ENCODE data around the gene DDA1.

DNA sequence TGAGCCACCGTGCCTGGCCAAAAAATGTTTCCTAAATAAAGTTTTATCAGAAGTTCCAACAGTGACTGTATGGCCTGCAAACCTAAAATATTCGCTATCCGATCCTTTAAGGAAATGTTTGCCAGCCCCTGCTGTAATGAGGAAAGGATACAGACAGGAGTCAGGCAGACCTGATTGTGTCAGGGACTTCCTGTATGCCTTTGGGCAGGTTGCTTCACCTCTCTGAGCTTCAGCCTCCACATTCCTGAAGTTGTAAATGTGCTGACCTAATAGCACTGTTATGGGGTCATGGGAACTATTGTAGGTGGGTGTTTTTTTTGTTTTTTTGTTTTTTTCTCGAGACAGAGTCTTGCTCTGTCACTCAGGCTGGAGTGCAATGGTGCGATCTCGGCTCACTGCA, 12.4 kb upstream of the DDA1 start:
- TF ChIP-seq, protein P1, sequence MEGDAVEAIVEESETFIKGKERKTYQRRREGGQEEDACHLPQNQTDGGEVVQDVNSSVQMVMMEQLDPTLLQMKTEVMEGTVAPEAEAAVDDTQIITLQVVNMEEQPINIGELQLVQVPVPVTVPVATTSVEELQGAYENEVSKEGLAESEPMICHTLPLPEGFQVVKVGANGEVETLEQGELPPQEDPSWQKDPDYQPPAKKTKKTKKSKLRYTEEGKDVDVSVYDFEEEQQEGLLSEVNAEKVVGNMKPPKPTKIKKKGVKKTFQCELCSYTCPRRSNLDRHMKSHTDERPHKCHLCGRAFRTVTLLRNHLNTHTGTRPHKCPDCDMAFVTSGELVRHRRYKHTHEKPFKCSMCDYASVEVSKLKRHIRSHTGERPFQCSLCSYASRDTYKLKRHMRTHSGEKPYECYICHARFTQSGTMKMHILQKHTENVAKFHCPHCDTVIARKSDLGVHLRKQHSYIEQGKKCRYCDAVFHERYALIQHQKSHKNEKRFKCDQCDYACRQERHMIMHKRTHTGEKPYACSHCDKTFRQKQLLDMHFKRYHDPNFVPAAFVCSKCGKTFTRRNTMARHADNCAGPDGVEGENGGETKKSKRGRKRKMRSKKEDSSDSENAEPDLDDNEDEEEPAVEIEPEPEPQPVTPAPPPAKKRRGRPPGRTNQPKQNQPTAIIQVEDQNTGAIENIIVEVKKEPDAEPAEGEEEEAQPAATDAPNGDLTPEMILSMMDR (IDR thresholded peaks at IDR 0.05; ENCODE audit: insufficient read depth, low read depth, low read length), result no peak
- no peak for TF ChIP-seq EZH2 (IDR thresholded peaks at IDR 0.05; ENCODE audit: insufficient read depth, low read length)
